Measurements from ENCODE around the gene COL21A1. TPM values are rescaled to one million over a fixed set of nuclear protein-coding genes. Genes with fewer than 3 reads are reported as not detected.

The COL21A1 gene
- total RNA-seq, 4 donors from 2014 or later = 16.9 to 29.9 (median 24.2) TPM

- Histone ChIP-seq H3K36me3 (peaks cover 0 to 14% (median 0%) of the 10 kb centered on the region in 3 donors), H3K4me1 (peaks cover 0 to 10% (median 0%) of the 10 kb centered on the region in 4 donors), H3K4me3 (no peak overlapping the region), H3K27ac (no peak overlapping the region), H3K27me3 (no peaks in the 10 kb centered on the region), H3K9me3 (peaks cover 0 to 42% (median 14%) of the 10 kb centered on the region in 4 donors)
- no peak for TF ChIP-seq EP300 (IDR thresholded peaks at IDR 0.05)
- TF ChIP-seq POLR2A (IDR thresholded peaks at IDR 0.05) = no peak
- TF ChIP-seq CTCF (IDR thresholded peaks at IDR 0.05) = no peak
- DNase-seq (ENCODE audit: low spot score in 2 of 2) = no peak
Observed at GRCh38 chr6:56176741-56177140, 70.6 kb downstream of the COL21A1 start.

- DNase-seq (ENCODE audit: low spot score in 2 of 2) = no peak
- no peaks in the 10 kb centered on the region for H3K27me3 ChIP-seq
- H3K4me1 ChIP-seq = no peaks in the 10 kb centered on the region
- no peak overlapping the region for H3K4me3 ChIP-seq
- H3K27ac ChIP-seq = no peak overlapping the region
- 86% methylated on average over 1 of the region's 1 CpG; no CpG with 5 or more reads in 1 of the 2 donors for WGBS, 2 donors
- peaks cover 0 to 20% (median 0%) of the 10 kb centered on the region in 3 donors for H3K36me3 ChIP-seq
- H3K9me3 ChIP-seq = peaks cover 0 to 51% (median 23%) of the 10 kb centered on the region in 4 donors
- TF ChIP-seq EP300 (IDR thresholded peaks at IDR 0.05) (no peak), CTCF (IDR thresholded peaks at IDR 0.05) (no peak), POLR2A (IDR thresholded peaks at IDR 0.05) (no peak)
Observed at GRCh38 chr6:56173228-56173627, 74.2 kb downstream of the COL21A1 start.

- Histone ChIP-seq H3K36me3 (peaks cover 0 to 17% (median 0%) of the 10 kb centered on the region in 3 donors), H3K4me3 (no peak overlapping the region), H3K4me1 (no peaks in the 10 kb centered on the region), H3K9me3 (peaks cover 0 to 51% (median 23%) of the 10 kb centered on the region in 4 donors), H3K27me3 (no peaks in the 10 kb centered on the region), H3K27ac (no peak overlapping the region)
- no peak for TF ChIP-seq CTCF (IDR thresholded peaks at IDR 0.05)
- TF ChIP-seq POLR2A (IDR thresholded peaks at IDR 0.05) = no peak
- no peak for TF ChIP-seq EP300 (IDR thresholded peaks at IDR 0.05)
- DNase-seq (ENCODE audit: low spot score in 2 of 2) = no peak
- 80 to 94% methylated on average over 2 of the region's 2 CpGs for WGBS, 2 donors
Observed at GRCh38 chr6:56172144-56172543, 75.2 kb downstream of the COL21A1 start.

GRCh38 chr6:56169366-56169765, 78.0 kb downstream of the COL21A1 start:
- H3K36me3 ChIP-seq = peaks cover 0 to 13% (median 0%) of the 10 kb centered on the region in 3 donors
- H3K4me3 ChIP-seq = no peak overlapping the region
- TF ChIP-seq EP300 (IDR thresholded peaks at IDR 0.05) (no peak), CTCF (IDR thresholded peaks at IDR 0.05) (no peak), POLR2A (IDR thresholded peaks at IDR 0.05) (no peak)
- H3K27me3 ChIP-seq = no peaks in the 10 kb centered on the region
- H3K9me3 ChIP-seq = peaks cover 0 to 38% (median 14%) of the 10 kb centered on the region in 4 donors
- 96 to 100% methylated on average over 1 of the region's 1 CpG for WGBS, 2 donors
- no peak overlapping the region for H3K27ac ChIP-seq
- DNase-seq (ENCODE audit: low spot score in 2 of 2) = no peak
- no peaks in the 10 kb centered on the region for H3K4me1 ChIP-seq

- Histone ChIP-seq H3K27ac (no peak overlapping the region), H3K27me3 (no peaks in the 10 kb centered on the region), H3K4me3 (no peak overlapping the region), H3K9me3 (peaks cover 0 to 34% (median 14%) of the 10 kb centered on the region in 4 donors), H3K4me1 (no peaks in the 10 kb centered on the region), H3K36me3 (peaks cover 0 to 13% (median 0%) of the 10 kb centered on the region in 3 donors)
- TF ChIP-seq POLR2A (IDR thresholded peaks at IDR 0.05) = no peak
- TF ChIP-seq CTCF (IDR thresholded peaks at IDR 0.05) = no peak
- no peak for TF ChIP-seq EP300 (IDR thresholded peaks at IDR 0.05)
- WGBS, 2 donors = 83% methylated on average over 1 of the region's 1 CpG; no CpG with 5 or more reads in 1 of the 2 donors
- no peak for DNase-seq (ENCODE audit: low spot score in 2 of 2)
Observed at GRCh38 chr6:56168596-56168995, 78.8 kb downstream of the COL21A1 start.
